ENCODE measurements around the gene DYNLT1. TPM values are rescaled to one million over a fixed set of nuclear protein-coding genes. Genes with fewer than 3 reads are reported as not detected.
A peak's percentile ranks its signal among the peaks of the same experiment; 100 is the strongest.

Gene DYNLT1
- total and polyA plus RNA-seq, 2 of the 13 experiments (the other 11 are each of a cell fraction or from before 2014, with no cell fraction given) = 108 to 171 TPM

DNA sequence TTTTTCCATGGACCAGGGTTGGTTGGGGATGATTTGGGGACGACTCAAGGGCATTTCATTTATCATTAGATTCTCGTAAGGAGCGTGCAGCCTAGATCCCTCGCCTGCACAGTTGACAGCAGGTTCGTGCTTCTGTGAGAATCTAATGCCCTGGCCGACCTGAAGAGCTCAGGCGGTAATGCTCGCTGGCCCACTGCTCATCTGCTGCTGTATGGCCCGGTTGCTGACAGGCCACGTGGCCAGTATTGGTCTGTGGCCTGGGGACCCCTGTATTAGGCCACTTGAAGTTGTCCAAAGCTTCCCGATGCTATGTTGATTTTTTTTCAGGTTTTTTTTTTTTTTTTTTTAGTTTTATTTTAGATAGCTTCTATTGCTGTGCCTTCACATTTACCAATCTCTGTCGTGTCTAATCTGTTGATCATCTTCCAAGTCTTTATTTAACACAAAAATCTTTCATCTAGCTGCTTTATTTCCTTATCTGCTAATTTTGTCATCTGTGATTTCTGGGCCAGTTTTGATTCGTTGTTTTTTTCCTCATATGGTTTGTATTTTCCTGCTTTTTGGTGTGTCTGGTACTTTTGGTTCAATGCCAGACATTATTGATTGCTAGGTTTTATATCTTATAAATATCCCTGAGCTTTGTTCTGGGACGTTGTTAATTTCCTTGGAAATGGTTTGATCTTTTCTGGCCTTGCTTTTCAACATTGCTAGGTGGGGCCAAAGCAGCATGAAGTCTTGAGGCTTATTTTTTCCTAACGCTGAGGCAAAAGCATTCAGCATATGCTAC, 41.1 kb downstream of the DYNLT1 start (continued):
- TF ChIP-seq RBM22 (optimal IDR thresholded peaks at IDR 0.05; ENCODE audit: low read length) = peak; percentile 70

DNA sequence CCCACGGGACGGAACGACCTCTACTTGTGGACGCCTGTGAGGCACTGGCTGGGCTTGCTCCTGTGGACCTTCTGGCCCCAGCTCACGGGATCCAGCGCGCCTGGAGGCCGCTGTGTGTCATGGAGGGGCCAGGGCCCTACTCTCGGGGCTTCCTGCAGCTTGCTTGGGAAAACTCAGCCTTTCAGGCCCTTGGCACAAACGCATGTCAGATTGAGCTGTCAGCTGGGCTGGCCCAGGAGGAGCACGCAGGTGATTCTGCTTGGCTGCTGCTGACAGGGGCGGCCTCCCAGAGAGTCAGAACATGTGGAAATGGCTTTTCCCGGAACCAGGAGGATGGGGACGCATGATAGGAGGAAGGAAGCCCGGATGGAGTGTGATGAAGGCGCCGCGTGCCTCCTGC, 44.9 kb downstream of the DYNLT1 start:
- no TSS peak for BruUV-seq (replicated peaks)
- TF ChIP-seq, protein P1, sequence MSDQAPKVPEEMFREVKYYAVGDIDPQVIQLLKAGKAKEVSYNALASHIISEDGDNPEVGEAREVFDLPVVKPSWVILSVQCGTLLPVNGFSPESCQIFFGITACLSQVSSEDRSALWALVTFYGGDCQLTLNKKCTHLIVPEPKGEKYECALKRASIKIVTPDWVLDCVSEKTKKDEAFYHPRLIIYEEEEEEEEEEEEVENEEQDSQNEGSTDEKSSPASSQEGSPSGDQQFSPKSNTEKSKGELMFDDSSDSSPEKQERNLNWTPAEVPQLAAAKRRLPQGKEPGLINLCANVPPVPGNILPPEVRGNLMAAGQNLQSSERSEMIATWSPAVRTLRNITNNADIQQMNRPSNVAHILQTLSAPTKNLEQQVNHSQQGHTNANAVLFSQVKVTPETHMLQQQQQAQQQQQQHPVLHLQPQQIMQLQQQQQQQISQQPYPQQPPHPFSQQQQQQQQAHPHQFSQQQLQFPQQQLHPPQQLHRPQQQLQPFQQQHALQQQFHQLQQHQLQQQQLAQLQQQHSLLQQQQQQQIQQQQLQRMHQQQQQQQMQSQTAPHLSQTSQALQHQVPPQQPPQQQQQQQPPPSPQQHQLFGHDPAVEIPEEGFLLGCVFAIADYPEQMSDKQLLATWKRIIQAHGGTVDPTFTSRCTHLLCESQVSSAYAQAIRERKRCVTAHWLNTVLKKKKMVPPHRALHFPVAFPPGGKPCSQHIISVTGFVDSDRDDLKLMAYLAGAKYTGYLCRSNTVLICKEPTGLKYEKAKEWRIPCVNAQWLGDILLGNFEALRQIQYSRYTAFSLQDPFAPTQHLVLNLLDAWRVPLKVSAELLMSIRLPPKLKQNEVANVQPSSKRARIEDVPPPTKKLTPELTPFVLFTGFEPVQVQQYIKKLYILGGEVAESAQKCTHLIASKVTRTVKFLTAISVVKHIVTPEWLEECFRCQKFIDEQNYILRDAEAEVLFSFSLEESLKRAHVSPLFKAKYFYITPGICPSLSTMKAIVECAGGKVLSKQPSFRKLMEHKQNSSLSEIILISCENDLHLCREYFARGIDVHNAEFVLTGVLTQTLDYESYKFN (CRISPR knock-in tag; conservative IDR thresholded peaks at IDR 0.05) = no peak
- TF ChIP-seq, protein P2, sequence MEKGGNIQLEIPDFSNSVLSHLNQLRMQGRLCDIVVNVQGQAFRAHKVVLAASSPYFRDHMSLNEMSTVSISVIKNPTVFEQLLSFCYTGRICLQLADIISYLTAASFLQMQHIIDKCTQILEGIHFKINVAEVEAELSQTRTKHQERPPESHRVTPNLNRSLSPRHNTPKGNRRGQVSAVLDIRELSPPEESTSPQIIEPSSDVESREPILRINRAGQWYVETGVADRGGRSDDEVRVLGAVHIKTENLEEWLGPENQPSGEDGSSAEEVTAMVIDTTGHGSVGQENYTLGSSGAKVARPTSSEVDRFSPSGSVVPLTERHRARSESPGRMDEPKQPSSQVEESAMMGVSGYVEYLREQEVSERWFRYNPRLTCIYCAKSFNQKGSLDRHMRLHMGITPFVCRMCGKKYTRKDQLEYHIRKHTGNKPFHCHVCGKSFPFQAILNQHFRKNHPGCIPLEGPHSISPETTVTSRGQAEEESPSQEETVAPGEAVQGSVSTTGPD (CRISPR knock-in tag; IDR thresholded peaks at IDR 0.05) = no peak
- TF ChIP-seq AGO2 (optimal IDR thresholded peaks at IDR 0.05; ENCODE audit: low read depth, low read length) (peak; percentile 71), ZBTB20 (CRISPR knock-in tag; IDR thresholded peaks at IDR 0.05; ENCODE audit: borderline replicate concordance, low read depth) (no peak), ZNF501 (CRISPR knock-in tag; IDR thresholded peaks at IDR 0.05) (no peak), ZNF75D (CRISPR knock-in tag; IDR thresholded peaks at IDR 0.05; ENCODE audit: borderline replicate concordance) (no peak), RBM22 (optimal IDR thresholded peaks at IDR 0.05; ENCODE audit: low read length) (peak; percentile 54)
- TF ChIP-seq, protein P3, sequence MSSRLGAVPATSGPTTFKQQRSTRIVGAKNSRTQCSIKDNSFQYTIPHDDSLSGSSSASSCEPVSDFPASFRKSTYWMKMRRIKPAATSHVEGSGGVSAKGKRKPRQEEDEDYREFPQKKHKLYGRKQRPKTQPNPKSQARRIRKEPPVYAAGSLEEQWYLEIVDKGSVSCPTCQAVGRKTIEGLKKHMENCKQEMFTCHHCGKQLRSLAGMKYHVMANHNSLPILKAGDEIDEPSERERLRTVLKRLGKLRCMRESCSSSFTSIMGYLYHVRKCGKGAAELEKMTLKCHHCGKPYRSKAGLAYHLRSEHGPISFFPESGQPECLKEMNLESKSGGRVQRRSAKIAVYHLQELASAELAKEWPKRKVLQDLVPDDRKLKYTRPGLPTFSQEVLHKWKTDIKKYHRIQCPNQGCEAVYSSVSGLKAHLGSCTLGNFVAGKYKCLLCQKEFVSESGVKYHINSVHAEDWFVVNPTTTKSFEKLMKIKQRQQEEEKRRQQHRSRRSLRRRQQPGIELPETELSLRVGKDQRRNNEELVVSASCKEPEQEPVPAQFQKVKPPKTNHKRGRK (CRISPR knock-in tag; IDR thresholded peaks at IDR 0.05) = no peak
- H3K27me3 ChIP-seq (ENCODE audit: control insufficient read depth in 1 of 2, insufficient read depth in 2 of 2, low read length in 2 of 2) = no peaks in the 10 kb centered on the region
- intact Hi-C loops (cut with micrococcal nuclease; ENCODE audit: unreplicated experiment) = no loop called here
- FAIRE-seq = no peak
- ChIA-PET POLR2A (interaction anchor here (1.1 kb wide), 1 partner anchor 62 kb away, joined by 3 read pairs; no protein-coding TSS in a partner anchor), CTCF (ENCODE audit: low intra/inter-chr PET ratio, low total read pairs) (no interaction called here)
- no peak overlapping the region for H3K4me3 ChIP-seq (replicated peaks in 1 of 3; ENCODE audit: insufficient read depth in 1 of 3, low read depth in 2 of 3, low read length in 3 of 3)
- H3K36me3 ChIP-seq (replicated peaks in 1 of 2; ENCODE audit: control insufficient read depth in 1 of 2, insufficient read depth in 2 of 2, low read length in 2 of 2) = peaks cover 38 to 91% of the 10 kb centered on the region in 2 experiments
- no peaks in the 10 kb centered on the region for H3K9me3 ChIP-seq (ENCODE audit: low read length)
- no peak overlapping the region for H3K27ac ChIP-seq (ENCODE audit: extremely low read length, insufficient read depth, low read length)
- DNase-seq (ENCODE audit: low spot score) = no peak
- WGBS (ENCODE audit: low lambda C conversion rate) = 96% methylated on average over 18 of the region's 18 CpGs
- H2AFZ ChIP-seq (ENCODE audit: low read length) = no peak overlapping the region
- H3K4me2 ChIP-seq (ENCODE audit: low read depth, low read length) = no peak overlapping the region
- H4K20me1 ChIP-seq (ENCODE audit: insufficient read depth, low read length) = peaks cover 39% of the 10 kb centered on the region
- no peak overlapping the region for H3K9ac ChIP-seq (ENCODE audit: insufficient read depth, low read depth, low read length)
- H3K79me2 ChIP-seq (ENCODE audit: insufficient read depth, low read length) = peaks cover 25% of the 10 kb centered on the region
- in situ Hi-C loops (cut with HindIII; ENCODE audit: extremely low pct_ligation_motif_present, low pct_unique_long_range_greater_than_20kb) = no loop called here
- no peaks in the 10 kb centered on the region for H3K4me1 ChIP-seq (ENCODE audit: insufficient read depth, low read length)
- ATAC-seq = 0 out of 3 replicates have a peak, but pooled peaks have one; percentile 13
